Raji (cell line): Measurements from ENCODE around the gene PLXNB3.

Experiments
- POLR2A ChIP-seq: IDR thresholded peaks from 2 replicates; pipeline ENCODE4 v1.6.1; 2011; ENCODE audit warnings: low read depth, low read length, control low read depth; ENCODE audit not compliant: insufficient read depth

PLXNB3 gene

DNA sequence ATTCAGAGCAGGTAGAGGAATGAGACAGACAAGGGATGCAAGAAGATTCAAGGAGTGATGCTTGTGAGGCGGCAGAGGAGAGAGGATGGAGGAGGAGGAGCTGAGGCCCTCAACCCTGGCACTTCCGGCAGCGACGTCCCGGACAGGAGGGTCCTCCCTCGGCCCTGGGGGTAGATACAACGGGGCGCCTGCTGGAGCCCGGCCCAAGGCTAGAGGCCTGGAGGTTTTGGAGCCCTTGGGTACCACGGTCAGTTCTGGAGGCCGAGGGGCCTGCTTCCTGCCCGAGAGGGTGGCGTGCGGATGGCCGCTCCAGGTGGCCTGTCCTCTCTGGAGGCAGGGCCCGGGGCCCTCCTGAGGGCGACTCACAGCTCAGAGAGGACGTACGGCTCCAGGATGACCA is 43.9 kb downstream of the PLXNB3 start:
- TF ChIP-seq POLR2A, result no peak

DNA sequence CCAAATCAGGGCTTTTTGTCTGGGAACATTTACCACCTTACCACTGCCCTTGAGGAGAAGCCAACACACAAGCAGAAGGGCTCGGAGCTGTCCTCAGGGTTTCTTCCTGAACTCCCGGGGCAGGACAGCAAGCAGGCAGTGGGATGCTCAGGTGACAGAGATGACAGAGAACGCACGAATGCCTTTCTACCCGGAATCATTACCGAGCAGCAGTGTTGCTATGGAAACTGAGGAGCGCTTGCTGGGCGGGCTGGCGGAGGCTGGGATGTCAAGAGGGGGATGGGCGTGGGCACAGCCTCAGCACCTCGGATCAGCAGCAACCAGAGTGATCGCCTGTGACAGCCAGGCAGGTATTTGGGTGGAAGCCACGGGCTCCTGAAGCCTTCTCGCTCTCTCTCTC is 48.2 kb downstream of the PLXNB3 start:
- TF ChIP-seq POLR2A, result no peak

DNA sequence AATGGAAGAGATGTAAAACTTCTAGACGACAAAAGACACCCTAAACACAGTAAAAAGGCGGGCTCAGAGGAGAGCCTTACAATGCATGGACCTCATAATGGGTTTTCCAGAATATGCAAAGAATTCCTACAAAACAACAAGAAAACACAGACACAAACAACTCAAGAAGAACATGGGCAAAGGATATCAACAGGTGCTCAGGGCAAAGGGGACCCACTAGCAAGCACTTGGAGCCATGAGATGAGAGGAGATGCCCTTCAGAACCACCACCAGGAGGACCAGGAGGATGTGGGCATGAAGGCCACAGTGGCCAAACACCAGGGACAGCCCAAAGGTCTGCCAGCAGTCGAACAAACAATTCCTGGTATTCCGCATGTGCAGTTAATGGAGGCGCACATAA is 49.1 kb downstream of the PLXNB3 start:
- TF ChIP-seq POLR2A, result no peak

DNA sequence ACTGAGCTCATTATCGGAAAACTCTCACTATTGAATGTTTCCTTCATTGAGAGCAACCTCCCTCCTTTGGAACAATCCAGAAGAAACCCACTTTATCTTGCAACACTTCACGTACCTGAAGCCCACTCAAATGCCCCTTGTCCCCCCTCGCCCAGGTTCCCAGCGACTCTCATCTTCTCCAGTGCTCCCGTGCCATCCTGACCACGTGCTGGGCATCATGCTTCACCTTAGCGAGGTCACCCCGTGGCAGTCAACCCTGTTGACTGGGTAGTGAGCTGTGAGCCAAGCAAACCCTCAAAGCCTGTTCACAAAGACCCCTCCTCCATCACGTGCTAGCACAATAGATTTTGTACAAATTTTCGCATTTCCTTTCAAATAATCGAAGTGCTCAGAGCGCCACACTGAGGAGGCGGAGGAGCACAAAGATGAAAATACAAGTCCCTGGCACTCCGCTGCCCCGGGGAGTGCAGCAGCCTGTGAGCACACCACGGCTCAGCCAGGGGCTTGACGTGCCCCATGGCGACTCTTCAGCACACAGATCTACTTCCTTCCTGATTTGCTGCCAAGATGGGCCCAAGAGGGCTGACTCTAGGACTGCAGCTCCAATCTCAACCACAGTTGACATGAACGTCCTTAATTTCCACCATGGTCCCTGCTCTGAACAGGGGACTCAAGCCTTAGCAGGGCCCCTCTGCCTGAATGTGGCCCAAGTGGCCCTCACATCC is 50.7 kb downstream of the PLXNB3 start:
- TF ChIP-seq POLR2A, result no peak

DNA sequence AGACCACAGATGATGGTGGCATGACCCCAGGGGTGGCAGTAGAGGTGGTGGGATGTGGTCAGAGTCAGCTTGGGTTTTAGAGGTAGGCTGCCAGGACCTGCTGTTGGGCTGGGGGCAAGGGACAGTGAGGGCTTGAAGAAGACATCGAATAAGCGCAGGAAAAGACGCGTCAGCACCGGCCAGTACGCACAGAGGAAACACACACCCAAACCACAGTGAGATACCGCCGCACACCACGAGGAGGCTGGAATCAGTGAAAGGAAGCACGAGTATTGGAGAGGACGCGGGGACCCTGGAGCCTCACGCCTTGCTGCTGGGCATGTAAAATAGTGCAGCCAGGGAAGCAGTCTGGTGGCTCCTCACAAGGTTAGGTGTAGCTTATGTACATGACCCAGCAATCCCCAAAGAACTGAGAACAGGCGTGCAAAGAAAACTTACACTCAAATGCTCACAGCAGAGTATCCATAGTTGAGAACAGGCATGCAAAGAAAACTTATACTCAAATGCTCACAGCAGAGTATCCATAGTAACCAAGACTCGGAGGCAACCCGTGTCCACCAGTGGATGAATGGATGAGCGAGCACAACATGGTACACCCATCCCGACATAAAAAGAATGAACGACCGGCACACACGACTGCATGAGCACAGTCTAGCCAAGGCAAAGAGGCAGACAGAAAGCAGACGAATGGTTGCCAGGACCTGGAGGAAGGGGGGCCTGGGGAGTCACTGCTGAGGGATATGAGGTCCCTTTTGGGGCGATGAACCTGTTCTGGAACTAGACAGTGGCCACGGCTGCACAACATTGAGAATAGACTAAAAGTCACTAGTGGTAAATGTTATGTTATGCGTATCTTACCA is 53.0 kb downstream of the PLXNB3 start:
- TF ChIP-seq POLR2A, result no peak

DNA sequence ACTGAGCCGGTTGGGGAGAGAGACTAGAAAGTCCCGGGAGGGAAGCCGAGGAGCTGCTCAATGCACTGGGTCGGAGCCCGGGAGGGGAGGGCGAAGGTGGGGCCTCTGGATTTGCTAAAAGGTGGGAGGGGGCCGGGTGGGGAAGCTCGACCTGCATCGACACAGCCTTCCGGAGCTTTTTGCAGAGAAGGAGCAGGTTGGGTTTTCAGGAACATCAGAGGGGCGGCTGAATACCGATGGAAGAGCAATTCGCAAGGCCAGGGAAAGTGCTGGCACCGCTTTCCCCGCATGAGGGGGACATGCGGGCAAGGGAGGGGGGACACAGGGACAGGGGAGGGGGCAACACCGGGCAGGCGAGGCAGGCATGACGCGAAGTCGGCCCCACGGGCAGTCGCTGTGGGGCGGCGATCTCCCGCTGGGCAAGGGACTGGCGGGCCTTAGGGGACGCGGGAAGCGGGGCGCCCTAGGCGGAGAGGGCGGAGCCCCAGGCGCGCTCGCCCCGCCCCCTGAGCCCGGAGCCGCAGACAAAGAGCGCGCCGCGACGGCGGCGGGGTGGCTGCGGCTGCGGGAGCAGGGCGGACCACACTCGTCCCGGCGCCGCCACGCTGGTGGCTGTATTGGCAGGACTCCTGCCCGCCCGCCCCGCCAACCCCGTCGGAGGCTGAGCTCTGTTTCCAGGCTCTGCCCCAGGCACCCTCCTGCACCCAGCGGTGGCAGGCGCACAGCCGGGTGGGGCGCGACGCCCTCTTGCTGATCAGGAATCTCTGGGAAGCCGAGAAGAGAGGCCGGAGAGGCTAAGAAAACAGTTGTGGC is 54.7 kb downstream of the PLXNB3 start:
- TF ChIP-seq POLR2A, result no peak

DNA sequence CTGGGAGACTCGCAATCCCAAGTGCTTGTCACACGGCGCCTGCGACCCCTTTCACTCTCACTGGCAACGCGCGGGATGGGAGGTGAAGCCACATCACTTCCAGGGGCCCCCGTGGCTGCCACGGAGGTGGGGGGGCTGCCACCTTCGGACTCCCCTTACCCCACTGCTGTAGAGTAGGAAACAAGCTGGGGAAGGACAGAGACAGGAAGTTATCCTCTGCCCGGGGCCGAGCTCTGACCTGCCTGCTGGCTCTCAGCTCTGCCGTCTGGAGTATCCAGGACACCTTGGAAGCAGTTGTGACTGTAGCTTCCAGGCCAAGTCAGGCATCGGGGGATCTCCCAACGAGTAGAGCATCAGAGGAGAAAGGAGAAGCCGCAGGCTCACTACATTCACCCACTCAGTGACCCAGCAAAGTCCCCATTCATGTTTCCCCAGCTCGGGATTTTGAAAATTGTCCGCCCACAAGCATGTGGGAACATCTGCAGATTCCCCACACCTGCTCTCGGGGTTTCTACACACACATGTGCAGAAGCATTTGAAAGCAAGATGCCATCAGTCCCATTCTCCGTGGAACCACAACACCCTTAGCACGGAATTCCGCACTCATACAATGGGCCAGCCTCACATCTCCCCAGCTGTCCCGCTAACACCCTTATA is 55.5 kb downstream of the PLXNB3 start:
- no peak for TF ChIP-seq POLR2A

DNA sequence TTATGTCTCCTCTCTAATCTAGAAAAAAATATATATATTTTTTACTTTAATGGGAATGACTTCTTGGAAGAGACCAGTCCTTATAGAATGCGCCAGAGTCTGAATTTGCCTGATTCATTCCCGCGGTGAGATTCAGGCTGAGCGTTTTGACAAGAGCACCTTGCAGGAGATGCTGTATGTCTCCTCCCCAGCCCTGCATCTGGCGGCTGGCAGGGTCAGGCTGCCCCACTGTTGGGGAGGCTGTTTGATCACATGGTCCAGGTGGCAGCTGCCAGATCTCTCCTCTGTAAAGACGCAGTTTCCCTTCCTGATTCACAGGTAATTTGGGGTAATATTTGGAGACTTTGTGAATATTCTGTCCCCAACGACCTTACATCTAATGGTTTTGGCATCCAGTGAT is 56.6 kb downstream of the PLXNB3 start:
- TF ChIP-seq POLR2A, result no peak

DNA sequence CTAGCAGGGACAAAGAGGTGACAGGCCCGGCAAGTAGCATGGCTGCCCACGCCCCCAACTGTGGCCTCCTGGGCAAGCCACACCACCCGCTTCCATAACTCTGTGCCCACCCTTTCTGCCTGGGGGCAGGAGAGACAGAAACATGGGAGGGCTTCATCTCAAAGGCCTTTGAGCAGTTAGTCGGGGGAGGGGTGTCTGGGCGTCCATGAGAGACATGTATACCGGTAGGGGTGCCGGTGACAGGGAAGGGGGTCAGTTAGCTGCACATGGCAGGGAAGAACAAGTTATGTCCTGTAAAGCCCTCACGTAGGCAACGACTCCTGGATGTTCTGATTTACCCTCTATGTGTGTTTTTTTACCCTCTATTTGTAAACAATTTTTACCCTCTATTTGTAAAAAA is 57.0 kb downstream of the PLXNB3 start:
- TF ChIP-seq POLR2A, result no peak

DNA sequence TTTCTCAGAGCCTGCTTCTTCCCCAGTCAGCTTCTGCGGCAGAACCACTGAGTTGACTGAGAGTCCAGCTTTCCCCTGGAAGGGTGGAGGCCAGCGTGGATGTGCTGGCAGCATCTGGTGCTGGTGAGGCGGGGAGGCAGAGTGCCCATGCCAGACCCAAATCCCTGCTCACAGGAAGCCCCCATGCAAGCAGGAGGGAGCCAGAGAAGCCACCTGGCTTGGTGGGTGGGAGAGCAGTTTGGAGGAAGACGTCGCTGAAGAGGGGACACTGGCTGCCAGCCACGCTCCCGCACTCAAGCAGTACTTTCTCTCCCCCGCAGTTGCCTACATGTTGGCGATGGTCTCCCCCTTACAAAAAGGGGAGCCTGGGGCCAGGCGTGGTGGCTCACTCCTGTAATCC is 60.3 kb downstream of the PLXNB3 start:
- TF ChIP-seq POLR2A, result no peak

DNA sequence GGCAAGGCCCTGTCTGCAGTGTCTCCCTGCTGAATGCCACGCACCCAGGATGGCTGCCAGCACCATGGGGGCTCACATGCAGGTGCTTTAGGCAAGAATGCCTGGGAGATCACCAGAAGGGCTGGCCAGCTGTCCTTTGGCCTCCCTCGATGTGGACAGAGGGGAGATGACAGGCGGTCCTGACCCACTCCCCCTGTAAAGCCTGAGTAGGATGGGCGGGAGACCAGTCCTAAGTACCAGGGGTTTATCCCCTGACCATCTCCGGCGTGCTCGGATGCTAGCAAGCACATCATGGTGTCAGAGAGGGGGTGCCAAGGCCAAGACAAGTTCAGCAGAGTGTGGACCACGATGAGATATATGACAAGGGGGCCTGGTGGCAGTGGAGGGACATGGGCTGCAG is 61.0 kb downstream of the PLXNB3 start:
- no peak for TF ChIP-seq POLR2A
